HG02938 (cell line): ENCODE measurements around the gene ARHGEF16.

ENCODE experiments used
- ATAC-seq: cut with Tn5 transposase; IDR thresholded peaks from one replicate; pipeline ENCODE4 v1.9.1; 2021; ENCODE audit warnings: mild to moderate bottlenecking, moderate library complexity; ENCODE audit not compliant: unreplicated experiment

The ARHGEF16 gene

DNA sequence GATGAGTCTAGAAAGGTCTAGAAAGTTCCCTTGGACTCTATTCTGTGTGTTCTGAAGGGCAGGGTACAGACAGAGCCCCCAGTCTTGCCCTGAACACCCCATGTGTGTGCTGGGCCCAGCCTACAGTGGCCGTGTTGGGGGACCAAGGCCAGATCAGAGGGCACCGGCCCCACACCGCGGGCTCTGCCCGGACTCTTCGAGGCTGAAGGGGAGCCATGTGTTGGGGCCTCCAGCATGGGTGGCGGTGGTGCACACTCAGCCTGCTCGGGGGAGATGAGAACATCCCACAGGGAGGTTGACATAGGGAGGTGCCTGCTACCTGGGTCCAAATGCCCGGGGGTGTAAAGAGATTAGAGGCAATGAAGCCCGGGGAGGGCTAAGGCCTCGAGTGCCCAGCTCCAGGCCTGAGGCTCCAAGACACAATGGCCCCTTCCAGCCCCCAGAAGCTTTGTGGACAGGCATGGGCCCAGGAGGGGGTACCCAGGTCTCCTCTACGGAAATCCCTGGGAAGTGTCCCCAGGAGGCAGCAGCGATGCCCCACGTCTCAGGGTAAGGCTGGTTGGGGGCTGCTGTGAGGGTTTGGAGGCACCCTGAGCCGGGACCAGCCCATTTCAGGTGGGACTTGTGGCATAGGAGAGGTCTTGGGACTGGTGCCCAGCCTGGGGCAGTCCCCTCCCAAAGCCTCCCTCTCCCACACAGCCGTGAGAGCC lies 12.1 kb downstream of the ARHGEF16 start:
- ATAC-seq = no peak

- no peak for ATAC-seq
These were observed 12.9 kb downstream of the ARHGEF16 start for GRCh38 chr1:3467096-3468036.

DNA sequence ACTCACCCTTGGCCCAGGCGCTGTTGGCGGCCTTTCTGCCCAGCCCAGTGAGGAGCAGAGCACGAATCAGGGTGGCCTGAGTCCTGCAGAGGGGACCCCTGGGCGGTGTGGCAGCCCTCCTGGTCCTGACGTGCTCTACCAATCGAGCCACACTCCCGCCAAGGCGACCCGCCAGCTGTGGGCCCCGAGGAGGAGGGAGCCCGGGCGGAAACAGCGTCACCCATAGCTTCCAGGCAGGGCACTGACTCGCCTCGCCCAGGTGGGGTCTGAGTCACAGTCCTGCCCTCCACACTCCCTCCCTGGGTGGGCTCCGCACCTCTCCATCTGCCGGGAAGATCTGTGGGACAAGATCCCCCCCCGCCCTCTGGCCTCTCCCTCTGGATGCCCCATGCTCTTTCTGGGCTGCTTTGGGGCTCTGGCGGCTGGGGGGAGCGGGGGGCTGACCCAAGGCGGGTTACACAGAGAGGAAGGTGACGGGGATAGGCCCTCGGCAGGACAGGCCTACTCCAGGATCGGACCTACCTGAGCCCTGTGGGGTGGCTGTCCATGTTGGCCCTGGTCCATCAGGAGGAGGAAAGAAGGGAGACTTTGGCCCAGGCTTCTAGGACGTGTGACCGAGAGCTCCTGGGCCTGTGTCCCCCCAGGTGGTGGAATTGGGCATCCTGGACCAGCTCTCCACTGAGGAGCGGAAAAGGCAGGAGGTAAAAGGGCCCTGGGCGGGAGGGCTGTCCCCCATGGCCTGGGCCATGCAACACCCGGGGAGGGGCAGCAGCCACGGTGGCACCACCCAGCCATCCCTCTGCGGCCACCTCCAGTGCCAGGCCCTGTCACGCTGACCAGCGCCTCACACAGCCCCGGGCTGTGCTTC lies 14.0 kb downstream of the ARHGEF16 start:
- ATAC-seq = no peak

DNA sequence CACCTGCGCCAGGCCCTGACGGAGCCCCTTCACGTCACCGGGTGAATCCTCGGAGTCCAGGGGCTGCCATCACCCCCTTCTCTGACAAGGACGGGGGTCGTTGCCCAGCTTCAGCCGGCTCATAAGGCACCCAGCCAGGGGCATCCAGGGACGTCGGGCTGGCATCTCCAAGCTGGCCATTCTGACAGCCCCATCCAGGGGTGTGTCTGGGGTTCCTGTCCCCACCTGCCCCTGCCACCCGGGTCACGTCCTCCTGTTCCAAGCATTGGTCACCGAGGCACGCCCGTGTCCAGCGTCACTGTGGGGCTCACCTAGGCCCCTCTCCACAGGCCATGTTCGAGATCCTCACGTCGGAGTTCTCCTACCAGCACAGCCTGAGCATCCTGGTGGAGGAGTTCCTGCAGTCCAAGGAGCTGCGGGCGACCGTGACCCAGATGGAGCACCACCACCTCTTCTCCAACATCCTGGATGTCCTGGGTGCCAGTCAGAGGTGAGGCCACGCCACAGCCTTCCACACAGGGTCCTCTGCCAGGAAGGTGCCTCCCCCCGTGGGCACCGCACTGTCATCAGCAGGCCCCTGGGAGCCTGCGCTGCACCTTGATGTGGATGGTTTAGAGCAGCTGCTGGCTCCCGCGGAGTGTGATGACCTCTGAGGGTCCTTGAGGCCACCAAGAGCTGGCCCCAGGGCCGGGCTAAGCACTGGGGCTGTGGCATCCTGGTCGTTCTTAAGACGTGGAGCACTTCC lies 14.8 kb downstream of the ARHGEF16 start:
- no peak for ATAC-seq

DNA sequence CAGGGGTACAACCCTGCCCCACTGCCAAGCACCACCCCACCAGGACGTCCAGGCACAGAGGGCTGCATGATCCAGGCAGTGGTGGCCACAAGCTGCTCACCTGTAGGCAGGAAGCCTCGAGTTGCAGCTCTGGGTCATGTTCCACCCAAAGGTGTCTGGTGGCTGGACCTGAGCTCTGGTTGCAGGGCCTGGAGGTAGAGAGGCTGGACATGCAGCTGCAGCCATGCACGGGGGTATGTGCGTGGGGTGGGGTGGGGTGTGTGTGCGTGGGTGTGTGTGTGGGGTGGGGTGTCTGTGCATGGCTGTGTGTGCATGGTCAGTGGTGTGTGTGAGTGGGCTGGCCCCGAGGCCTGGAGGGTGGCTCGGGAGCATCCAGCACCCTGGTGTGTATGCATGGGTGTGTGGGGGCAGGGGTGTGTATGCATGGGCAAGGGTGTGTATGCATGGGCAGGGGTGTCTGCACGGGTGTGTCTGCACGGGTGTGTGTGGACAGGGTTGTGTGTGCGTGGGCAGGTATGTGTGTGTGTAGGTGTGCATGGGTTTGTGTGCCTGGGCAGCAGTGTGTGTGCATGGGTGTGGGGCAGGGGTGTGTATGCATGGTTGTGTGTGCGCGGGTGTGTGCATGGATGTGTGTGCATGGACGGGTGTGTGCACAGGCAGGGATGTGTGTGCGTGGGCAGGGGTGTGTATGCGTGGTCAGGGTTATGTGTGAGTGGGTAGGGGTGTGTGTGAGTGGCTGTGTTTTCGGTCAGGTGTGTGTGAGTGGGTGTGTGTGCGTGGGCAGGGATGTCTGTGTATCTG lies 15.6 kb downstream of the ARHGEF16 start:
- no peak for ATAC-seq

GRCh38 chr1:3470650-3471355 lies 16.3 kb downstream of the ARHGEF16 start:
- ATAC-seq = no peak

DNA sequence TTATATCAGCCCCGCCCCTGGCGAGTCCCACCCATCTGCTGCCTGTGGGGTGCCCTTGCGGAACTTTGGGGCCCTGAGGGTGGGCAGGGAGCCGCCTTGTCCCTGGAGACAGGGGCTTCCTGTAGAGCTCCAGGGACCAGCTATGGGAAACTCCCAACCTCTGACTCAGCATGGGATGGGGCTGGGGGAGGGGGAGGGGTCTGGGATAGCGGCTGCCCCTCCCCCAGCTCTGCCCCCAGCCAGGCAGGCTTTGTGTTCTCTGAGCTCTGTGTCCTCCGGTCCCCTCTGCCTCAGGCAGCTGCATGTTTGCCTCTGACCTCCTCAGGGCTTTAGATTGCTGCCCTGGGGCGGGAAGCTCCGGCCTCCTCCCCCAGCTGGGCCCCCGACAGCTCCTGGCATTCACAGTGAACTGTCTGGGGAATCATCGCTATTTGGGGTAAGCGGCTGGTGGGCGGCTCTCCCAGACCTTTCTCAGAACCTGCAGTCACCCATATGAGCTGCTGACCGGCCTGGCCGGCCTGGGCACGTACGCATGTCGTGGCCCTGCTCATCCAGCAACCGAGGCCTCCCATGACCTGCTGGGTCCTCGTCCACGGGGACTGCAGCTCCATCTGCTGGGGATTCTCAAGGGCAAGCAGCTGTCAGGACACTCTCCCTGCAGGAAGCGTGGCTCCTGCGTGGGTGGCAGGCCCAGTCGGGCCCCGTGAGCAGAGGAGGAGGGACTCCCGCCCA lies 17.1 kb downstream of the ARHGEF16 start:
- no peak for ATAC-seq

GRCh38 chr1:3472088-3472850 lies 17.8 kb downstream of the ARHGEF16 start:
- no peak for ATAC-seq

DNA sequence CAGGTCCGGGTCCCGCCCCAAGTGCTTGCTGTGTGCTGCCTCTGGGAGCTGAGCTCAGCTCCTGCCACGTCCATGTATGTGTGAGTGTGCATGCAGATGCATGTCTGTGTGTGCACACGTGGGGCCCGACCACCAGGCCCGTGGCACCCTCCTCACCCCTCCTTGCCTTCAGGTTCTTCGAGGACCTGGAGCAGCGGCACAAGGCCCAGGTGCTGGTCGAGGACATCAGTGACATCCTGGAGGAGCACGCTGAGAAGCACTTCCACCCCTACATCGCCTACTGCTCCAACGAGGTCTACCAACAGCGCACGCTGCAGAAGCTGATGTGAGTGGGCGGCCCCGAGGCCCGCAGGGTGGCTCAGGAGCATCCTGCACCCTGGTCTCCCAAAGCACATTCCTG lies 18.4 kb downstream of the ARHGEF16 start:
- ATAC-seq = no peak

- no peak for ATAC-seq
These were observed 18.9 kb downstream of the ARHGEF16 start for GRCh38 chr1:3473381-3473844.

GRCh38 chr1:3474016-3474415 lies 19.6 kb downstream of the ARHGEF16 start:
- ATAC-seq = no peak

- ATAC-seq = no peak
These were observed 20.0 kb downstream of the ARHGEF16 start for GRCh38 chr1:3474421-3474820.

DNA sequence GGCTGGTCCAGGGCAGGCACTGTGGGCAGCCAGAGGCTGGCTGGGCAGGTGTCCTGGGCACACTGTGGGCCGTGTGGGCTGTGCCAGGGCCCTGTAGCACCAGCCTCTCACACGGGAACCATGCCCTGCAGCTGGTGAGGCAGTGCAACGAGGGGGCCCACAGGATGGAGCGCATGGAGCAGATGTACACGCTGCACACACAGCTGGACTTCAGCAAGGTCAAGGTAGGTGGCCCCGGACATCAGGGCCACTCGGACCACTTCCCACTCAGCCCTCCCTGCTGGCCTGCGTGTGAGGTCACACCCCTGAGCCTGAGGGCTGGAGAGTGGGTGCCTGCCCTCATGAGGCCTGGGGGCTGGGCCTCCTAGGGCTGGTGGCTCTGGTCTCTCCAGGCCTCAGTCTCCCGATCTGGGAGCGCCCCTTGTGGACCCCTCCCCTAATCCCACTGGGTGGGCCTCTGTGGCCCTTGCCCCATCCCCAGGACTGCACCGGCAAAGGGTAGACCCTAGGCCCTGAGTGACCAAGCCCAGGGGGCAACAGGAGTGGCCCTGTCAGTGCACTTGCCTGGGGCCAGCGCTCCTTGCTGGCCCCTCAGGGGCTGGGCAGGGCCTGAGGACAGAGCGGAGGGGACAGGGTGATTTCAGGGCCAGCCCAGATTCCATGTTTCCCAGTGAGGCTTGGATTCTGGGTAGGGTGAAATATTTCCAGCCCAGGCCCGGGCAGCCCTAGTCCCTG lies 21.5 kb downstream of the ARHGEF16 start:
- no peak for ATAC-seq

DNA sequence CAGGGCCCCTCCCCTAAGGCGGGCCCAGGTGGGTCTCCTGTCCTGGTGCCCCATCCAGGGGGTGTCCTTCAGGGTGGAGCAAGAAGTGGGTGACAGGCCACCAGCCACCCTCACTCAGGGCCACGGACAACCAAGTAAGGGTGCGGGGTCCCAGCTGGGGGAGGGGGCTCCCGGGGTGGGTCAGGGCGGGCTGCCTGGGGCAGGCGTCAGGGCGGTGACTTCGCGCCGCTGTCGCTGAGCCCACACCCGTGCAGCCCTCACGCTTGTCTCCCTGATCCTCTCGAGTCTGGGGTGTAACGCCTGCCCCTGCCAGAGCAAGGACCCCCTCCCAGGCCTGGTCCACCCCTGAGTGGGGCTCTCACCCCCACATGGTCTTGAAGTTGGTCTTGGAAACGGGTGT lies 22.2 kb downstream of the ARHGEF16 start:
- ATAC-seq = no peak

- no peak for ATAC-seq
These were observed 23.0 kb downstream of the ARHGEF16 start for GRCh38 chr1:3477241-3477995.

- ATAC-seq = no peak
These were observed 23.7 kb downstream of the ARHGEF16 start for GRCh38 chr1:3478187-3478586.
